Femur (tissue), 1 donor: ENCODE results near the gene CELF3.
"Not testable (repeated sequence)": the region's sequence is repeated elsewhere in the genome, so short reads cannot be mapped to it uniquely, and the experiment has no call there.

ENCODE experiments used
- DNase-seq: peaks from one replicate; pipeline ENCODE4 v3.0.0-alpha.2; 2017

The CELF3 gene

DNA sequence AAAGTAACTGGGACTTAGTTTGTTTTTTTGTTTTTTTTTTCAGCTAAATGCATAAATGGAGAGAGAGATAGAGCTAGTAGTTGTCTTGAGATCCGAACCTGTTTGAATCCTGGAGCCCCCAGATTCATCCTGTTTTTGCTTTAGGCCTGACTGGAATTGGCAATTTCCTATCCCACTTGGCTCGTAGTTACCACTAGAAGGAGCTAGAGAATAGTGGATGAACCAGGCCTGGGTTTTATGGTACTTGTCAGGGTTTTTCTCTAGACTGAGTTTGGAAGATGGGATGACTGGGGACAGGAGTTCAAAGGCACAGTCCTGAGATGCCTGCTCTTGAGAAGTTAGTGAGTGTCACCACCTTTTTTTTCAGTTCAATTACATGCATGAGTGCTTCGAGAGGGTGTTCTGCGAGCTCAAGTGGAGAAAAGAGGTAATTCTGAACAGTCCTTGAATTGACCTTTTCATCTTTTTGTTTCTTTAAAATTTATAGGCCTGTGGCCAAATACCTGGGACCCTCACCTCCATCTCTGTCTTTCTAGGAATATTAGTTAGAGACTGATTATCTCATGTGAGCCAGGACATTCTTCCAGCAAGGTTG, 23.4 kb downstream of the CELF3 start:
- DNase-seq = no peak

DNA sequence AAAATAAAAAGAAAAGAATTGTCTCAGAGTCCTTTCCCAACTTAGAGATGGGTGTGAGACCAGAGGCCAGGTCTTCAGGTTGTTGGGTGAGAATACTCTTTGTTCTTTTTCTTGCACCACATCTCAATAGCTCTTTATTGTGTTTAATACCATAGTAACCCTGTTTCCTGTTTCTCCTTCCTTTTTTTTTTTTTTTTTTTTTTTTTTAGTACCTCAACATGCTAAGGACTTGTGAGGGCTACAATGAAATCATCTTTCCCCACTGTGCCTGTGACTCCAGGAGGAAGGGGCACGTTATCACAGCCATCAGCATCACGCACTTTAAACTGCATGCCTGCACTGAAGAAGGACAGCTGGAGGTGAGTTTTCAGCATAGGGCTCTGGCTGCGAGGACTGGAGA, 24.4 kb downstream of the CELF3 start:
- DNase-seq = no peak

- no peak for DNase-seq
Measured at GRCh38 chr1:151689494-151689893, 27.1 kb downstream of the CELF3 start.

- DNase-seq = no peak
Measured at GRCh38 chr1:151686561-151686960, 30.0 kb downstream of the CELF3 start.

- DNase-seq = no peak
Measured at GRCh38 chr1:151684128-151684527, 32.5 kb downstream of the CELF3 start.

- DNase-seq = not testable (repeated sequence)
Measured at GRCh38 chr1:151682901-151683300, 33.7 kb downstream of the CELF3 start.

DNA sequence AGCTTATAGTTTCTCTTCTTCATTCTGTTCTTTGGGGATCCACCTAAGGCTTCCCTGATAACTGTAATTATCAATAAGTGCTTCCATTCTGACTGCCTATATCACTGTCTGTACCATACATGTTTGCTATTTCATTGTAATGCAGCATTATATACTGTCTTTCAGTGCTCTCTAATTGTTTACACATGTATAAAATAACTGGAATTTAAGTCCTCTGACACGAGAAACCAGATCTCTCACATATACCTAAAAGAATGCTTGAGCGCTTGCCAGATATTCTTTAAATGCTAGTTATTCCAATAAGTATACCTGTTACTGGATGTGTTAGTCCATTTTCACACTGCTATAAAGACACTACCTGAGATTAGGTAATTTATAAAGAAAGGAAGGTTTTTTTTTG, 34.7 kb downstream of the CELF3 start:
- no peak for DNase-seq

DNA sequence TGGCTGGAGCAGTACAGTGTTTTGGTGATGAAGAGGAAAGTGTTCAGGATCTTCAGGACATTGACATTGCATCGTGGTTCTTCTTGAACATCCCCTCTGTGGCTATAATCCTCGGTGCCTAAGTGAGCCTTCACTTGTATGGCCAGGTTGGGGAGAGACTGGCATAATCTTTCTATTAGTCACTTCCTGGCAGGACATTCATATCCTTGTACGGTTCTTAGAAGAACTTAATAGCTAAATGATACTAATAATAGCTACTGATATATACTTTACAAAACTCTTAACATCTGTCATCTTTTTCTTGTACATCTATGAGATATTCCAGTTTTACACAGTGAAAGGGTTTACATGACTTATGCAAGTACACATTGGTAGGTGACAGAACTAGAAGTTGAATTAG, 35.8 kb downstream of the CELF3 start:
- no peak for DNase-seq

- no peak for DNase-seq
Measured at GRCh38 chr1:151680391-151680790, 36.2 kb downstream of the CELF3 start.

GRCh38 chr1:151673407-151673806, 43.2 kb downstream of the CELF3 start:
- no peak for DNase-seq

GRCh38 chr1:151670036-151670675, 46.4 kb downstream of the CELF3 start:
- DNase-seq = not testable (repeated sequence)

GRCh38 chr1:151668090-151668489, 48.5 kb downstream of the CELF3 start:
- DNase-seq = no peak

GRCh38 chr1:151661751-151662150, 54.9 kb downstream of the CELF3 start:
- no peak for DNase-seq

DNA sequence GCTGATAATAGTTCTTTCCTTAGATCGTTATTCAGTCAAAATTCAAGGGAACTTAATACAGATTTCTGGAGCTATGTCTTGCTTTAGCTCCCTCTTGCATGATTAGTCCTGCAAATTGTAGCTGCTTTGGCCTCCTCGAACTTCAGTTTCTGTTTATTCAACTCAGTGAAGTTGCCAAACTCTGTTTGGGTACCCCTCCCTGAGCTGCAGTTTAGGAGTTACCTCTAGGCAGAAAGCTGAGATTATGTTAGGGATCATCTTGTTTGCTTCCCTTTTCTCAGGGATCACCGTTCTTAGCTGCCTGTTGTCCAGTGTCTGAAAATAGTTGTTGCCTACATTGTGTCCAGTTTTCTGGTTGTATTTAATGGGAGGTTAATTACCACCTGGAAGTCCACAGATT, 61.2 kb downstream of the CELF3 start:
- no peak for DNase-seq

DNA sequence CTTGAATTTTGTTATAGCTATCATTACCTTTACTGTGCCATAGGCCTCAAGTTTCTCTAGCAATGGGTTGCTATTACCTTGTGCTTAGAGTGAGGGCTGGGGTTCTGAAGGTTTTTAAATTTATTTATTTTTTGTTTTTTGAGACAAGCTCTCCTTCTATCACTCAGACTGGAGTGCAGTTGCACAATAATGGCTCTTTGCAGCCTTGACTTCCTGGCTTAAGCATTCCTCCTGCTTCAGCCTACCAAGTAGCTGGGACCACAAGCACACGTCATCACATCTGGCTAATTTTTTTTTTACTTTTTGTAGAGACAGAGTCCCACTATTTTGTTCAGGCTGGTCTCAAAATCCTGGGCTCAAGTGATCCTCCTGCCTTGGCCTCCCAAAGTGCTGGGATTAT, 63.2 kb downstream of the CELF3 start:
- DNase-seq = no peak
